ENCODE measurements around the gene FAM174B. TPM values are rescaled to one million over a fixed set of nuclear protein-coding genes. Genes with fewer than 3 reads are reported as not detected.

FAM174B gene
- total and polyA plus RNA-seq, 4 donors, result 9.9 to 23.5 (median 17.9) TPM

GRCh38 chr15:92569778-92570177 lies 85.8 kb downstream of the FAM174B start:
- Histone ChIP-seq H3K36me3 (ENCODE audit: control insufficient read depth, insufficient read depth, low read length) (no peaks in the 10 kb centered on the region), H3K27ac (ENCODE audit: low read depth, low read length) (no peak overlapping the region), H3K27me3 (ENCODE audit: control insufficient read depth, insufficient read depth, low read length) (no peaks in the 10 kb centered on the region), H3K4me1 (ENCODE audit: control insufficient read depth, insufficient read depth, low read length) (no peaks in the 10 kb centered on the region), H3K9me3 (ENCODE audit: control insufficient read depth, insufficient read depth, low read length) (no peaks in the 10 kb centered on the region), H3K4me3 (ENCODE audit: low read depth, low read length) (no peak overlapping the region)
- DNase-seq (ENCODE audit: low read depth in 4 of 6, low spot score in 6 of 6), result no peak
- WGBS (ENCODE audit: insufficient coverage), result 89% methylated on average over 3 of the region's 3 CpGs

Other genes starting within 250 kb of the FAM174B start
- gene CHD2, start 244.5 kb upstream of the FAM174B start, total RNA-seq, result 100 to 1,000 TPM; 105 to 174 TPM
- 100 to 1,000 TPM; 102 to 105 TPM for gene CHD2, start 244.5 kb upstream of the FAM174B start, polyA plus RNA-seq (ENCODE audit: insufficient read length in 2 of 2)